ENCODE results near the gene DNAJC11.

- TF ChIP-seq CTCF (IDR thresholded peaks at IDR 0.05) (no peak), POLR2A (IDR thresholded peaks at IDR 0.05) (no peak)
Measured at GRCh38 chr1:6628971-6629479, 72.6 kb downstream of the DNAJC11 start.
